Tibial nerve (tissue), 3 donors: Measurements from ENCODE around the gene ZNF609.

ENCODE experiments used
- POLR2A ChIP-seq, 2 donors: fragments of 450-650 bp; IDR thresholded peaks; one replicate each; pipeline ENCODE4 v1.6.1; 2017; ENCODE audit warnings: antibody characterized with exemption in 2 of 2, mild to moderate bottlenecking in 2 of 2, moderate library complexity in 2 of 2
- TF ChIP-seq, protein P1 (sequence below), 5 experiments: fragments of 200-600 bp in 3 of 5; fragments of 450-650 bp in 2 of 5; sonication (generic) in 3 of 5; IDR thresholded peaks; one replicate each; pipeline ENCODE4 v1.5.1; 2016 to 2019; ENCODE audit warnings: antibody characterized with exemption in 5 of 5, mild to moderate bottlenecking in 3 of 5, moderate library complexity in 2 of 5

DNA sequence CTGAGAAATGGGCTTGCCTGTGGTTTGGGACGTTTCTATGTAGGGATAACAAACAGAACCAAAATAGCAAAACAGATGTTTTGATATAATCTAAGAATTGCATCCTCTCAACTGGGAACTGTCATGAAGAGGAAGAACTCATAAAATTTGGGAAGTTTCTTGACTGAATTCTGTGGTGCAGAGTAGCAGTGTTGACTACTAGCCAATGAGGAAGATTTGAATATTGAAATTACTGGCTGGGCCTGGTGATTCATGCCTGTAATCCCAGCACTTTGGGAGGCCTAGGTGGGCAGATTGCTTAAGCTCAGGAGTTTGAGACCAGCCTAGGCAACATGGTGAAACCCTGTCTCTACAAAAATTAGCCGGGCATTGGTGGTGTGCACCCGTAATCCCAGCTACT is 42.2 kb downstream of the ZNF609 start:
- TF ChIP-seq, protein P1, sequence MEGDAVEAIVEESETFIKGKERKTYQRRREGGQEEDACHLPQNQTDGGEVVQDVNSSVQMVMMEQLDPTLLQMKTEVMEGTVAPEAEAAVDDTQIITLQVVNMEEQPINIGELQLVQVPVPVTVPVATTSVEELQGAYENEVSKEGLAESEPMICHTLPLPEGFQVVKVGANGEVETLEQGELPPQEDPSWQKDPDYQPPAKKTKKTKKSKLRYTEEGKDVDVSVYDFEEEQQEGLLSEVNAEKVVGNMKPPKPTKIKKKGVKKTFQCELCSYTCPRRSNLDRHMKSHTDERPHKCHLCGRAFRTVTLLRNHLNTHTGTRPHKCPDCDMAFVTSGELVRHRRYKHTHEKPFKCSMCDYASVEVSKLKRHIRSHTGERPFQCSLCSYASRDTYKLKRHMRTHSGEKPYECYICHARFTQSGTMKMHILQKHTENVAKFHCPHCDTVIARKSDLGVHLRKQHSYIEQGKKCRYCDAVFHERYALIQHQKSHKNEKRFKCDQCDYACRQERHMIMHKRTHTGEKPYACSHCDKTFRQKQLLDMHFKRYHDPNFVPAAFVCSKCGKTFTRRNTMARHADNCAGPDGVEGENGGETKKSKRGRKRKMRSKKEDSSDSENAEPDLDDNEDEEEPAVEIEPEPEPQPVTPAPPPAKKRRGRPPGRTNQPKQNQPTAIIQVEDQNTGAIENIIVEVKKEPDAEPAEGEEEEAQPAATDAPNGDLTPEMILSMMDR (IDR thresholded peaks at IDR 0.05): no peak
- no peak for TF ChIP-seq POLR2A (IDR thresholded peaks at IDR 0.05)
